GM19025 (cell line): ENCODE results near the gene CPSF4.
"Not testable (repeated sequence)": the region's sequence is repeated elsewhere in the genome, so short reads cannot be mapped to it uniquely, and the experiment has no call there.

Source experiments
- ATAC-seq: cut with Tn5 transposase; IDR thresholded peaks from one replicate; pipeline ENCODE4 v1.9.1; 2021; ENCODE audit warnings: mild to moderate bottlenecking, low read depth, moderate library complexity; ENCODE audit not compliant: unreplicated experiment

CPSF4 gene

DNA sequence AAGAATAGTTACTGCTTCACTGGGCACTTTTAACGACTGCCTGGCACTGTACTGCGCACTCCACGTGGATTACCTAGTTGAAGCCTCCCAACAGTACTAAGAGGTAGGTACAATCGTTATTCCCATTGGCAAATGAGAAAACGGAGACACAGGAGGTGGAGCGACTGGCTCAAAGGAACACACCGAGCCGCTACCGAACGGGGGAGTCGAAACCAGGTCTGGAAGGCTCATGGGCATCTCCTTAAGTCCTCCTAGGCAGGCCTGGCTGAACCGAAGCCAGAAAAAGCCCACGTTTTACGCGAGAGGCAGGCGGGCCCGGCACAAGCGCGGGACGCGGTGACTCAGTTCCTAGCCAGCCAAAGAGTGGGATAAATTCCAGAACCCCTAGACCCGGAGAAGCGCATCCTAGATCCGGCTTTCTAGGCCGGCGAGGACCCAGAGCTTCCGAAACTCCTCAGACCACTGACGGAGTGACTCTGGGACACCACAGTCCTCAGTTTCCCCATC lies 30.8 kb upstream of the CPSF4 start:
- no peak for ATAC-seq

DNA sequence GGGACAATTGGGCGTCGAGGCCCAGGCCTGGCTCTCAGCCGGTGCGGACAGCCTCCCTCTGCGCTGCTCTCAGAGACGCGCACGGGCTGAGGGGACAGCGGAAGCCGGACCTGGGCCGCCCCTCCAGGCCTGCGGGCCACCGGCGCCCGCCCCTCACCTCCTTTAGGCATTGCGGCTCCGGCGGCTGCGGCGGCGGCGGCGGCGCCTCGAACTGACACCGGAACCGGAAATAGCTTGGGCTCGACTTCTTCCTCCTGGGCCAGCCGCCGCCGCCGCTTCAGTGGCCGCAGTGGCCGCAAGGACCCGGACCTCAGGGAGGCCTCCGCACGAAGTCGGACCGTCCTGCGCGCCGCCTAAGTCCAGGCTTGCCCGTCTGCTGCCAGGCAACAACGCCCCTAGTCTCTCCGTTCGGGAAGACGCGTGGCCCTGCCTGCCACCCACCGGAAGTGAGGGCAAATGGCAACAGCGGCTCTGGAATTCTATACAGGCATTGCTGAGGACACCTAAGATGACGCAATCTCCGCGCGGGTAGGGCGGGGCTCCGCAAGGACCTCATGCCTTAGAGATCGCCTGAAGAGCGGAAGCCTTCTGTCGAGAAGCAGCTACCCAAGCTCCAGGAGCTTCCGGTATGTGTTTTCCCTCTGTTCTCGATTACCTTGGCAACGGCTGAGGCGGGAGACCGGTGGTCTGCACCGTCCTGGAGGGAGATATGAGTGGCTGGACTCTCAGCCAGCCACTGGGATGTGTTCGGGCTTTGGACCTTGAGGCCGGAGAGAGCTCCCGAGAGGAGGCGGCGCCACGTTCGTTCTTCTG lies 30.2 kb upstream of the CPSF4 start, which contains the start of the genes BUD31 and PDAP1:
BUD31 (plus strand) TSS at position 591 of the 813 bp plus-strand sequence. CDS start 2,124 bp downstream, outside the sequence.
PDAP1 (minus strand) TSS at position 219 of the 813 bp plus-strand sequence; CDS start at position 170, 49 bp downstream.
- ATAC-seq: peak; percentile 69

DNA sequence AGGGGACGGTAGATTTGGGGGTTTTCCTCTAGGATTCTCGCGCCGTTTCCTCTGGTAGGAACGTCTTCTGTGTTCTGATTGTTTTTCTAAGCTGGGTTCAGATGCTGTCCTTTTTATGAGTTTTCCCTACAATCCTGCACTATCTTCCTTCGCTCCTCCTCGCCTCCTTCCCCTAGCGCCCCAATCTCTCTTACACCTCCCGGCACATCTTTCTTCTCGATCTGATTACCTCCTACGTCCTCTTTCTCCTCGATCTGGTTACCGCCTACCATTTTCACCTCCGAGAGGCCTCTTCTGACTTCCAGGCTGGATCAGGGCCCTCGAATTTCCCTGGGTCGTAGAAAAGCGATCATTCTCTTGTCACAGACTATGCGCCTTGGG lies 29.6 kb upstream of the CPSF4 start:
- ATAC-seq: no peak

DNA sequence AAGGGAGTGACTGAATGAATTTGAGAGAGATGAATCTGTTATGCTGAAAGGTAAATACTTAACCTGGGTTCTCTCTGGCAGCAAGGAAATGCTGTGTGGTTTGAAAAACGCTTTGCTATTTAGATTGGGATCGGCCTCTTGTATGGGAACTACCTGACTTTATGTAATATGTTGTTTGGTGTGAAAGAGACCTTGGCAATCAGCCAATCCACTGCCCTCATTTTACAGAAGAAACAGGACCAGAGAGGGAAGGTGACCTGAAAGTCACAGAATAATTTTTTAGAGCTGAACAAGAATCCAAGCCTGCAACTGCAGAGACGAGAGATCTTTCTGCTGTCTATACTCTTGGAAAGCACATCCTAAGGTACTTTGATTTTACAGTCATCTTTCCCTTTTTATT lies 28.9 kb upstream of the CPSF4 start:
- ATAC-seq: no peak

DNA sequence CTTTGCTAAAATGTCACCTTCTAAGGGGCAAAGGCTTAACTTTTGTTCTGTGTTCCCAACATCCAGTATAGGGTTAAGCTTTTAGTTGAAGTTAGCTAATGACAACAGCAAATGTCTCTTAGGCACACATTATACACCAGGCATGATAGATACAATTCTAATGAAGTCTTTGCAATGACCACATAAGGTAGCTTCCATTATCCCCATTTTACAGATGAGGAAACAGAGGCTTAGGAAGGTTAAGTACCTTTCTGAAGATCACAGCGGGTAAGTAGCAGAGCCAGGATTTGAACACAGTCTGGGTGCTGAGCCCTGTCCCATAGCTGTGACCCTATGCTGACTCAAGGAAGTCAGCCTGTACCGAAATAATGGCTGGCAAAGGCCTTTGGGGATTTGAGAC lies 28.1 kb upstream of the CPSF4 start:
- no peak for ATAC-seq

DNA sequence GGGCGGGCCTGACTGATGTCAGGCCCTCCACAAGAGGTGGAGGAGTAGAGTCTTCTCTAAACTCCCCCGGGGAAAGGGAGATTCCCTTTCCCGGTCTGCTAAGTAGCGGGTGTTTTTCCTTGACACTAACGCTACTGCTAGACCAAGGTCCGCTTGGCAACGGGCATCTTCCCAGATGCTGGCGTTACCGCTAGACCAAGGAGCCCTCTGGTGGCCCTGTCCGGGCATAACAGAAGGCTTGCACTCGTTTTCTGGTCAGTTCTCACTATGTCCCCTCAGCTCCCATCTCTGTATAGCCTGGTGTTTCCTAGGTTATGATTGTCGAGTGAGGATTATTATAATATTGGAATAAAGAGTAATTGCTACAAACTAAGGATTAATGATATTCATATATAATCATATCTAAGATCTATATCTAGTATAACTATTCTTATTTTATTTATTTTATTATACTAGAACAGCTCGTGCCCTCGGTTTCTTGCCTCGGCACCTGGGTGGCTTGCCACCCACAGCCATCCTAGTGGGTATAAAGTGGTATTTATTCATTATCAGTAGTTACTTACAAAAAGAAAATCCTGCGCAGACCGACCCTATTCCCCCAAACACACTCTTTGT lies 23.1 kb upstream of the CPSF4 start:
- ATAC-seq: not testable (repeated sequence)

DNA sequence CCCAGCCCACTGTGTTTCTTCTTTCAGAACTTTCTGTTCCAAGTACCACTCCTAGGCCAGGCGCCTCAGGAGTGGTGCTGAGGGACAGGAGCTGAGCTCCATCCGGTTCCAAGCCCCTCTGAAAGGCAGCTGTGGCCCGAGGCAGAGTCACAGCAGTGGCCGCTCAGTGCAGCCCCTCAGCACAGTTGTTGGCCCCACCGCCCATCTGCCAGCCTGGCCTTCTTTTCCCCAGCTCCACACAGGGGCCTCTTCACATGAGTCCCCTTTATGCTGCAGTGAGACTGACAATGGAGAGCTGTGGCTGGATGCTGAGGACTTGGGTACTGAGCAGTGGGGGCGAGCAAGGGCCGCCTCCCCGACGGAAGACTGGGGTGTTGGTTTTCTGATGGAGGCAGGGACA lies 20.5 kb upstream of the CPSF4 start:
- no peak for ATAC-seq

DNA sequence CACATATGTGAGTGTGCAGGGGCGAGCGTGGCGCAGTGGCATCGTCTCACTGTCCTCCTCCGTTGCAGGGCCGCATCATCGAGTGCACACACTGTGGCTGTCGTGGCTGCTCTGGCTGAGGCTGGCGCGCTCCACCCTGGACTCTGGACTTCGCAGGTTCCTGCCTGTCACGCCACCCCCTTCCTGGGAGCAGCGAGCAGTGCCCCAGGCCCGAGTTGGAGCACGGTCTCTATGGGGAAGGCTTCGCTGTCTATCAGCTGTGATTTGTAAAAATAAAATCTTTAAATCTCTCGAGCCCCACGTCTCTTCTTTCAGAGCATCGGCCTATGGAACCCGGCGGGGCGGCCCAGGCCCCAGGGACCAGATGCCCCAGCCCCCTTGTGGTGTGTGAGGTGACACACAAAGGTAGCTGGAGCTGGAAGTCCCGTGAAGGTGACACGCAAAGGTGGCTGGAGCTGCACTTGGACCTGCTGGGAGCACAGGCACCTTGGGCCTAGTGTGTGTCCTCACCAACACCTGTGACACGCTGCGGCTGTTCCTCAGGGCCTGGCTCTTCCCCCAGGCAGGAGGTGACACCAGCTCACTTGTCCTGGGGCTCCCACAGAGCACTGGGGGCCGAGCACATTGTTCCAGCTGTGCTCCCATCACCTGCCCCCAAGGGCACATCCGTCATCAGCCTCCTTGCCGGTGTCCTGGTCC lies 19.3 kb upstream of the CPSF4 start:
- ATAC-seq: no peak

DNA sequence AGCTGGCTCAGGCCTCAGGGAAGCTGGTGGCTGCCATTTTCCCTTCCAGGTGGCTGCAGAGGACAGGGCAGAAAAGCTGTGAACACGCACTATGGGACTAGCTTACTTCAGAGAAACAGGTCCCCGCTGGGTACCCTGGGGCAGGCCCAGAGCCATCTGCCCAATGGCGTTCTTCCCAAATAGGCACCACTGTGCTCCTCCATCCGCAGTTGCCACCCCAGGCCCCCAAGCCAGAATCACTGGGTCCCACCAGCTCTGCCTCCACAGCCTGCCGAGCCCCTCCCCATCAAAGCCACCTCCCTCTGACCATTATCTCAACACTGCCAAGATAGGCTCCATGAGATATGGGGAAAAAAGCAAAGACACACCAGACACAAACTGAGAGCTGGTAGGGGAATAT lies 18.5 kb upstream of the CPSF4 start:
- ATAC-seq: no peak

DNA sequence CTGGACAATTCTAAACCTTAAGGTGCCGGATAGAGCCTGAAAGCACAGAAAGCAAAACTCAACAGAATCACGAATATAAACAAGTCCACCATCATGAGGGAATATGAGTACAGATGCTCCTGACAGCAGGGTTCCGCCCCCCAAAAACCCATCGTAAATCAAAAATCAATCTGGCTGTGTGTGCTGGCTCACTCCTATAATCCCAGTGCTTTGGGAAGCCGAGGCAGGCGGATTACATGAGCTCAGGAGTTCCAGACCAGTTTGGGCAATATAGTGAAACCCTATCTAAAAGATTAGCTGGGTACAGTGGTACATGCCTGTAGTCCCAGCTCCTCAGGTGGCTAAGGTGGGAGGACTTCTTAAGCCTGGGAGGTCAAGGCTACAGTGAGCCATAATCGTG lies 17.8 kb upstream of the CPSF4 start:
- no peak for ATAC-seq

DNA sequence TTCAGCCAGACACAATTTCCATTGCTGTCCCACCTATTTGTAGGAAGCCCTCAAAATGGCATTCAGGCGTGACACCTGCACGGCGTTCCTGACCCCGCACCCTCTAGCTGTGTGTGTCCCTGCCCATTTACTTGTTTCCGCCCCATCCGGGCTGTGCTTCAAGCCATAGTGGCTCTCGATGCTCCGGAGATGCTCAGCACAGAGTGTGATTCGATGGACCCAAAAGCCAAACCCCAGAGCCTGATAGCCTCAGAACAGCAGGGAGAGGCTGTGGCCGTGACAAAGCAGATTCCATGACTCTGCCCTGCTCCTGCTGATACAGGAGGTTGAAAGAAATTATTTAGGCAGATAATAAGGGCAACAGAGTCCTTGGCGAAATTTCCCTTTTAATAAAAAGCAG lies 16.6 kb upstream of the CPSF4 start:
- no peak for ATAC-seq

DNA sequence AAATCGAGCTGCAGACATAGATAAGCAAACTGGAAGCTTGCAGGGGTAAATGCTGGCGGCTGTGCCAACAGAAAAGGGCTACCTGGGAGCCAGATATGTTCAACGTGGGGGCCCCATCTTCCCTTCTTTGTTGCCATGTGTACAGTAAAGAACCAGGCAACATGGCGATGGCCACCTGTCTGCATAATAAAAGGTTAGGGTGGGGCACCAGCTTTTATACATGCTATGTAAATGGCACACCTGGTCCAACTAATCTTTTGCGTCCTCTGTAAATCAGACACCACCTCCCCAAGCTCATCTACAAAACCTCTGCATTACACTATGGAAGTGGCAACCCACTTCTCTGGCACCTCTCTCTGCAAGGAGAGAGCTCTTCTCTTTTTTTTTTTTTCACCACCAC lies 16.1 kb upstream of the CPSF4 start:
- ATAC-seq: no peak

DNA sequence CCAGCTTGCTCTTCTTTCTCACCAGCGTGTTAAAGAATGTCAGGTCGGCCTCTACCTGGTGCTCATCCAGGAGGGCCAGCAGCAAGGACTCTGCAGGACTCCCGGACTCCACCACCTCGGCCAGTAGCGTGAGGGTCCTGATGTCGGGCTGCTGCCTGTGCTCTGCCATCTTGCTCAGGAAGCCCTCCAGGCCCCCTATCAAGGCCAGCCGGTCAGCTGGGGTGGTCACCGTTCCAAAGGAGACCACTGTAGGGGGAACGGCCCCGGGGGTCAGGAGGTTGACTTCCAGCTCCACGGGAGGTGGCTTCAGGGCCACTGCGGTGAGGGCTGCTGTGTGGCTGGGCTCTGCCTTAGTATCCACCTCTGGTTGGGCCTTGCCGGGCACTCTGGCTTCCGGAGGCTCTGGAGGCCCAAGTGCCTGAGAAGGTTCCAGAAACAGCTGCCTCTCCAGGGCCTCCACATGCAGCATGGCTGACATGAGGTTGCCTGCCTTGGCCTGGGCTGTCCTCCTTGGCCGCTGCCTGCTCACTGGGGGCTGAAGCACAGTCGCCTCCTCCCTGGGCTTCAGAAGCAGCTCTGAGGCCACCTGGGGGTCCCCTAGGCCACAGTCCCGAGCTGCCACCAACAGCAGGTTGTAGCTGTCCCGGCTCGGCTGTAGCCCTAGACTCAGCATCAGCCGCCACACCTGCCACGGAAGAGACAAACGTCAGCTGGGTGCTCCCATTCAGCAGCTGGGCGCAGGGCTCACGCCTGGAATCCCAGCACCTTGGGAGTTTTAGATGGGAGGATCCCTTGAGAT lies 13.6 kb upstream of the CPSF4 start:
- ATAC-seq: no peak

DNA sequence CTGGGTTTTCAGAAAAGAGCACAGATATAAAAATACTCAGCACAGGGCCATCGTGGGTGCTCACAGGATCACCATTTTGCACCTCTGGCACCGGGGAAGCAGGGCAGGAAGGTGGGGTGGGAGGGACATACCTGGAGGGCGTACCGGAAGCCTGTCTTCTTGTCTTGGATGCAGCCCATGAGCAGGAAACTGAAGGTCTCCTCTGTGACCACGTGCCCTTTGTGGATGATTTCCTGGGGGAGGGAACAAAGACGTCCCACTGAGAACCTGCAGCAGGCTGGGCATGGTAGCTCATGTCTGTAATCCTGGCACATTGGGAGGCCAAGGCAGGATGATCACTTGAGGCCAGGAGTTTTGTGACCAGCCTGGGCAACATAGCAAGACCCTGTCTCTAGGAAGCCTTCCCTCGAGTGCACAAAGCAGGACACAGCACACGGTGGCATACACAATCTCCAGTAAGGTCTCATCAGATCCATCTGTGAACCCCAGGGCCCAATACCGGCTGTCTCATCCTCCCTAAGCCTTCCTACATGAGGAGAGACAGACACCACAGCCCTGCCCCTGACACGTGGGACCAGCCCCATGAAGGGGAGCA lies 9.7 kb upstream of the CPSF4 start:
- no peak for ATAC-seq

DNA sequence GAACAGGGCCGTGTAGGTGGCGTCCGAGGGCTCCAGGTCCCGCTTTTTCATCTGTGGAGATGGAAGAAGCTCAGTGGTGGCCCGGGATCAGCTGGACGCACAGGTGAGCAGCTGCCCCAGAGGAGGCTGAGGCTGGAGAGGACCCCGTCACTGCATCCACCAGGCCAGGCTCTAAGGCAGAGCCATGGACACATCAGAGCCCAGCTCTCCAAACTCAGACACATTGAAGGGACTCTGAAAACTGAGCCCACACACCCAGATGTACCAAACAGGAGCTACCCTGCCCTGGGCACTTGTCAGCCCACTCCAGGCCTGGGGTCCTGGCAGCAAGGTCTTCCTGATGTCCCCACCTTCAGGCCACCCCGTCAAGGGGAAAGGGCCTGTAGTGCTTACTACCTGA lies 9.0 kb upstream of the CPSF4 start:
- no peak for ATAC-seq

DNA sequence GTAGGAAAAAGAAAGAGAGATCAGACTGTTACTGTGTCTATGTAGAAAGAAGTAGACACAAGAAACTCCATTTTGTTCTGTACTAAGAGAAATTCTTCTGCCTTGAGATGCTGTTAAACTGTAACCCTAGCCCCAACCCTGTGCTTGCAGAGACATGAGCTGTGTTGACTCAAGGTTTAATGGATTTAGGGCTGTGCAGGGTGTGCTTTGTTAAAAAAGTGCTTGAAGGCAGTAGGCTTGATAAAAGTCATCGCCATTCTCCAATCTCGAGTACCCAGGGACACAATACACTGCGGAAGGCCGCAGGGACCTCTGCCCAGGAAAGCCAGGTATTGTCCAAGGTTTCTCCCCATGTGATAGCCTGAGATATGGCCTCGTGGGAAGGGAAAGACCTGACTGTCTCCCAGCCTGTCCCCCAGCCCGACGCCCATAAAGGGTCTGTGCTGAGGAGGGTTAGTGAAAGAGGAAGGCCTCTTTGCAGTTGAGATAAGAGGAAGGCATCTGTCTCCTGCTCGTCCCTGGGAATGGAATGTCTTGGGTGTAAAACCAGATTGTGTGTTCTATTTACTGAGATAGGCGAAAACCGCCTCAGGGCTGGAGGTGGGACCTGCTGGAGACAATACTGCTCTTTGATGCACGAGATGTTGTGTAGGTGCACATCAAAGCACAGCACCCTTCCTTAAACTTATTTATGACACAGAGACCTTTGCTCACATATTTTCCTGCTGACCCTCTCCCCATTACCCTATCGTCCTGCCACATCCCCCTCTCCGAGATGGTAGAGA lies 6.8 kb upstream of the CPSF4 start:
- ATAC-seq: not testable (repeated sequence)

DNA sequence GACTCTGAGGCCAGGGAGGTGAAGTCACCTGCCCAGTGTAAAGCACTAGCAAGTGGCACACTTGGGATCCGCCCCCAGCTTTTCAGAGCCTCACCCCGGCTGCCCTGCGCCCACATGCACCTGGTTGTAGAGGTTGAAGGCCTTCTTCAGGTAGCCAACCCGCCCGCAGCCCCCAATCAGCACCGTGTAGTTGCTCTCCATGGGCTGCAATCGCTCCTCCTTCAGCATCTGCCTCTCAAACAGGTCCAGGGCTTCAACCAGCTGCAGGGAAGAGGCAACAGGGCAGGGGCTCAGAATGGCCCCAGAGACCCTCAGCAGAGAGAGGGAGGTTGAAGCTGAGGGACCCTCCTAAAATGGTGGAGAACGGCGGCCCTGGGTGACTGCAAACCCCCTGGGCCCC lies 5.6 kb upstream of the CPSF4 start:
- ATAC-seq: no peak

DNA sequence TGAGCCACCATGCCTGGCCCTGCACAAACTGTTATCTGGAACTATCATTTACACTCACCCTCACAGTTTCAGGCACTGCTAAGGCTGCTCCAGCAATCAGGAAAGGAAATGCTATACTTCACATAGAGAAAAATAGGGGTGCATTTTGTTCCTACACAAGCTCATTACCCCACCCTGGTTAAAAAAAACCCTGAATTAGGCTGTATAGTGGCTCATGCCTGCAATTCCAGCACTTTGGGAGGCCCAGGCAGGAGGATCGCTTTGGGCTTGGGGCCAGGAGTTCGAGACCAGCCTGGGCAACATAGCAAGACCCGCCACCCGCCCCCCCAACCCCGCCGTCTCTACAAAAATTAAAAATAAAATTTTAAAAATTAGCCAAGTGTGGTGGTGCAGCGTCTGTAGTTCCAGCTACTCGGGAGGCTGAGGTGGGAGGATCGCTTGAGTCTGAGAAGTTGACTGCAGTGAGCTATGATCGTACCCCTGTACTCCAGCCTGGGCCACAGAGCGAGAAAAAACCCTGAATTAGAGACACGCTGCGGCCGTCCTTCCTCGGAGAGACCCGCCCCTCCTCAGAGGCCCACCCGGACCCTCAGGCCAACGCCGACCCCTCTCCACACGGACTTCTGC lies 684 bp upstream of the CPSF4 start:
- ATAC-seq: no peak

DNA sequence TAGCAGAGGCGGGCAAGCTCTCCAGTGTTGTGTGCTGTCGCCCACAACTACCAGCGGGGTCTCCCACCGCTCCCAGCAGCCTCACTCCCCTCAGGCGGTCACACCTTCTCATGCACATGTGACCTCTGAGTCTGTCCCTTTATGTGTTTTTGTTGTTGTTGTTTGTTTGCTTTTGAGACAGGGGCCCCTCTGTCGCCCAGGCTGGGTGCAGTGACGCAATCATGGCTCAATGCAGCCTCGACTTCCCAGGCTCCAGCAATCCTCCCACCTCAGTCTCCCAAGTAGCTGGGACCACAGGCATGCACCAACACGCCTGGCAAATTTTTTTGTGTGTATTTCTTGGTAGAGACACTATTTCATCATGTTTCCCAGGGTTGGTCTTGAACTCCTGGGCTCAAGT lies 1.5 kb downstream of the CPSF4 start:
- ATAC-seq: no peak
